ENCODE data around the gene SLX4IP.

GRCh38 chr20:10492844-10493243 is 57.7 kb downstream of the SLX4IP start:
- no peak for TF ChIP-seq POLR2A (IDR thresholded peaks at IDR 0.05; ENCODE audit: borderline replicate concordance, extremely low read depth, insufficient read depth, insufficient read length)
- TF ChIP-seq EZH2 (IDR thresholded peaks at IDR 0.05) = no peak
- TF ChIP-seq REST (IDR thresholded peaks at IDR 0.05; ENCODE audit: low read depth) = no peak
- peak in 2 of 3 experiments; percentile 15 to 20; a peak in 2 of 6 replicates for TF ChIP-seq CTCF (IDR thresholded peaks at IDR 0.05 in 2 of 3, conservative IDR thresholded peaks at IDR 0.05 in 1 of 3; ENCODE audit: borderline replicate concordance in 1 of 3, insufficient read depth in 1 of 3, low read depth in 2 of 3, low read length in 2 of 3)
- no peak for TF ChIP-seq RAD21 (IDR thresholded peaks at IDR 0.05; ENCODE audit: low read depth)
- no peak for TF ChIP-seq SP1 (IDR thresholded peaks at IDR 0.05; ENCODE audit: low read depth)
- no peak for TF ChIP-seq EGR1 (IDR thresholded peaks at IDR 0.05; ENCODE audit: low read depth)
- no peak for TF ChIP-seq TCF7L2 (IDR thresholded peaks at IDR 0.05; ENCODE audit: borderline replicate concordance, extremely low read depth, insufficient read depth, insufficient read length)
- TF ChIP-seq ZFX (IDR thresholded peaks at IDR 0.05) = no peak
- TF ChIP-seq CEBPB (IDR thresholded peaks at IDR 0.05; ENCODE audit: low read depth) = no peak
- no peak for TF ChIP-seq POLR2AphosphoS5 (IDR thresholded peaks at IDR 0.05; ENCODE audit: low read depth, low read length)
- TF ChIP-seq EZH2phosphoT487 (IDR thresholded peaks at IDR 0.05; ENCODE audit: borderline replicate concordance) = no peak
- no peak for TF ChIP-seq JUND (IDR thresholded peaks at IDR 0.05)
- no peak for TF ChIP-seq ZNF274 (IDR thresholded peaks at IDR 0.05; ENCODE audit: low read depth, low read length)

Data from HCT116 (cell line).